GM19372 (cell line): Measurements from ENCODE around the gene NCKAP1.
"Not testable (repeated sequence)": the region's sequence is repeated elsewhere in the genome, so short reads cannot be mapped to it uniquely, and the experiment has no call there.

Experiments used
- ATAC-seq: cut with Tn5 transposase; IDR thresholded peaks from one replicate; pipeline ENCODE4 v1.9.1; 2021; ENCODE audit warnings: mild to moderate bottlenecking, low read depth, moderate library complexity; ENCODE audit not compliant: unreplicated experiment

The NCKAP1 gene

GRCh38 chr2:182915369-182916326 is 122.6 kb downstream of the NCKAP1 start:
- ATAC-seq, result no peak

- no peak for ATAC-seq
Observed at GRCh38 chr2:182914852-182915251, 123.4 kb downstream of the NCKAP1 start.

GRCh38 chr2:182913064-182913463 is 125.2 kb downstream of the NCKAP1 start:
- ATAC-seq, result no peak

GRCh38 chr2:182912518-182912915 is 125.7 kb downstream of the NCKAP1 start:
- ATAC-seq, result no peak

GRCh38 chr2:182911813-182912517 is 126.3 kb downstream of the NCKAP1 start:
- ATAC-seq, result no peak

GRCh38 chr2:182910965-182911364 is 127.3 kb downstream of the NCKAP1 start:
- ATAC-seq, result no peak

- no peak for ATAC-seq
Observed at GRCh38 chr2:182907081-182907830, 131.0 kb downstream of the NCKAP1 start.

GRCh38 chr2:182906454-182906853 is 131.8 kb downstream of the NCKAP1 start:
- no peak for ATAC-seq

- ATAC-seq, result no peak
Observed at GRCh38 chr2:182904844-182905243, 133.4 kb downstream of the NCKAP1 start.

GRCh38 chr2:182903566-182903965 is 134.7 kb downstream of the NCKAP1 start:
- no peak for ATAC-seq

GRCh38 chr2:182901748-182902147 is 136.5 kb downstream of the NCKAP1 start:
- no peak for ATAC-seq

- no peak for ATAC-seq
Observed at GRCh38 chr2:182898718-182899117, 139.5 kb downstream of the NCKAP1 start.

GRCh38 chr2:182897137-182897536 is 141.1 kb downstream of the NCKAP1 start:
- no peak for ATAC-seq

GRCh38 chr2:182895798-182896197 is 142.5 kb downstream of the NCKAP1 start:
- ATAC-seq, result no peak

- ATAC-seq, result no peak
Observed at GRCh38 chr2:182895169-182895568, 143.1 kb downstream of the NCKAP1 start.

- no peak for ATAC-seq
Observed at GRCh38 chr2:182894174-182894573, 144.1 kb downstream of the NCKAP1 start.

- ATAC-seq, result no peak
Observed at GRCh38 chr2:182893666-182894065, 144.6 kb downstream of the NCKAP1 start.

GRCh38 chr2:182893035-182893434 is 145.2 kb downstream of the NCKAP1 start:
- not testable (repeated sequence) for ATAC-seq

GRCh38 chr2:182891611-182892010 is 146.6 kb downstream of the NCKAP1 start:
- ATAC-seq, result no peak

GRCh38 chr2:182890773-182891378 is 147.4 kb downstream of the NCKAP1 start:
- ATAC-seq, result no peak
